ENCODE data around the gene DCDC1.

- no peak for TF ChIP-seq CTCF (IDR thresholded peaks at IDR 0.05)
- no peak for TF ChIP-seq POLR2A (IDR thresholded peaks at IDR 0.05)
Measured at GRCh38 chr11:31366795-31367194, 2.7 kb downstream of the DCDC1 start.
